GM12878 (cell line): ENCODE results near the gene PRKACG. TPM values are rescaled to one million over a fixed set of nuclear protein-coding genes. Genes with fewer than 3 reads are reported as not detected.

ENCODE experiments used
- ATAC-seq: fragments of 200-7000 bp; cut with Tn5 transposase; 3 replicates; pipeline ENCODE4 v1.9.1; 2020; ENCODE audit warnings: mild to moderate bottlenecking, moderate library complexity
- BruUV-seq: library from RNA; stranded (reverse); fragments of 400-500 nt; replicated peaks from 2 replicates; lab custom pipeline; 2021; lab: Mats Ljungman, UMichigan
- CTCF ChIA-PET: fragments of 300-600 bp; sonication (Branson Sonifier 250); formaldehyde crosslinking; extraction: SDS; loops from one replicate; lab custom pipeline; 2021; ENCODE audit warnings: inconsistent platforms; lab: Yijun Ruan, JAX
- POLR2A ChIA-PET: fragments of 350-600 bp; formaldehyde crosslinking; extraction: SDS; loops from one replicate; lab custom pipeline; 2021; ENCODE audit warnings: inconsistent platforms; lab: Charles Lee
- RAD21 ChIA-PET: fragments of 300-600 bp; sonication (Branson Sonifier 250); formaldehyde crosslinking; loops from one replicate; lab custom pipeline; 2023; ENCODE audit warnings: antibody characterized with exemption; ENCODE audit not compliant: unreplicated experiment; lab: Charles Lee
- SMC1A ChIA-PET: fragments of 300-600 bp; sonication (Branson Sonifier 250); formaldehyde crosslinking; loops from one replicate; lab custom pipeline; 2023; ENCODE audit not compliant: unreplicated experiment, uncharacterized antibody; lab: Charles Lee
- DNase-seq: peaks from one replicate; pipeline ENCODE4 v3.0.0-alpha.2; 2011; ENCODE audit warnings: low read depth, low spot score
- FAIRE-seq: peaks from 3 replicates; lab custom pipeline; 2011; peaks lifted over from hg19 to GRCh38; lab: Jason Lieb, UNC
- H2AFZ ChIP-seq: 2 replicates; pipeline ENCODE4 v1.6.0; 2011; ENCODE audit warnings: low read depth, low read length, control low read depth; ENCODE audit not compliant: control insufficient read depth
- H3K27ac ChIP-seq: 2 replicates; pipeline ENCODE4 v1.5.1; 2011; ENCODE audit warnings: control low read depth; ENCODE audit not compliant: control insufficient read depth, insufficient read depth
- H3K27me3 ChIP-seq, 2 experiments: replicated peaks in 1 of 2; 2 replicates each; pipeline versions ENCODE4 v1.6.0 to v1.6.1; 2011; ENCODE audit warnings: low read length in 1 of 2; ENCODE audit not compliant: control insufficient read depth in 2 of 2, insufficient read depth in 2 of 2
- H3K36me3 ChIP-seq, 2 experiments: 2 replicates each; pipeline ENCODE4 v1.5.1; 2011; ENCODE audit warnings: low read length in 1 of 2; ENCODE audit not compliant: control insufficient read depth in 2 of 2, insufficient read depth in 2 of 2
- H3K4me1 ChIP-seq: 2 replicates; pipeline ENCODE4 v1.6.1; 2011; ENCODE audit warnings: mild to moderate bottlenecking, low read length, moderate library complexity, mixed read lengths; ENCODE audit not compliant: control insufficient read depth, insufficient read depth
- H3K4me2 ChIP-seq: 2 replicates; pipeline ENCODE4 v1.6.0; 2011; ENCODE audit warnings: control low read depth; ENCODE audit not compliant: control insufficient read depth, insufficient read depth
- H3K4me3 ChIP-seq: fragments of 200-600 bp; sonication (generic); 2 replicates; pipeline ENCODE4 v1.5.1; 2016
- H3K79me2 ChIP-seq: 2 replicates; pipeline ENCODE4 v1.6.0; 2011; ENCODE audit warnings: low read length; ENCODE audit not compliant: control insufficient read depth, insufficient read depth
- H3K9ac ChIP-seq: 2 replicates; pipeline ENCODE4 v1.8.0; 2011; ENCODE audit warnings: low read length, control low read depth, mixed read lengths; ENCODE audit not compliant: control insufficient read depth, insufficient read depth
- H3K9me3 ChIP-seq: replicated peaks from 3 replicates; pipeline ENCODE4 v1.5.1; 2011; ENCODE audit warnings: mild to moderate bottlenecking, low read length; ENCODE audit not compliant: control insufficient read depth, insufficient read depth
- H4K20me1 ChIP-seq: 2 replicates; pipeline ENCODE4 v1.6.0; 2011; ENCODE audit not compliant: control insufficient read depth, insufficient read depth
- CHD1 ChIP-seq: IDR thresholded peaks from 2 replicates; pipeline ENCODE4 v1.6.1; 2012; ENCODE audit warnings: low read depth, low read length, improper control_type of control experiment
- EED ChIP-seq: sonication (generic); IDR thresholded peaks from 2 replicates; pipeline ENCODE4 v1.6.1; 2016; ENCODE audit warnings: antibody characterized with exemption, low read depth
- RAD51 ChIP-seq: fragments of 450-650 bp; IDR thresholded peaks from 2 replicates; pipeline ENCODE4 v1.6.1; 2016; ENCODE audit warnings: moderate library complexity, mild to moderate bottlenecking, inconsistent platforms
- RELA ChIP-seq: fragments of 450-650 bp; IDR thresholded peaks from 2 replicates; pipeline ENCODE4 v1.8.0; 2014; ENCODE audit warnings: borderline replicate concordance; ENCODE audit not compliant: partially characterized antibody
- SREBF1 ChIP-seq: IDR thresholded peaks from 2 replicates; pipeline ENCODE4 v1.6.1; 2012; ENCODE audit warnings: mild to moderate bottlenecking, low read length
- STAT3 ChIP-seq: IDR thresholded peaks from 2 replicates; pipeline ENCODE4 v1.6.1; 2011; ENCODE audit warnings: low read depth, low read length, improper control_type of control experiment
- ZNF274 ChIP-seq: IDR thresholded peaks from one replicate; pipeline ENCODE4 v1.8.0; 2011; ENCODE audit not compliant: insufficient read length, insufficient read depth
- WGBS: methylation state at CpG from one replicate; pipeline ENCODE4 v1.1.6; 2016; ENCODE audit warnings: low lambda C conversion rate; ENCODE audit not compliant: insufficient replicate concordance, insufficient coverage; ENCODE audit errors: missing lambda C conversion rate; 5-methylcytosine and 5-hydroxymethylcytosine counted together
- in situ Hi-C: fragments of 300-500 bp; cut with MboI; formaldehyde crosslinking; loops from 9 replicates; pipeline ENCODE4 v1.14.3; 2018; ENCODE audit warnings: mixed read lengths
- intact Hi-C: fragments of 100-400 bp; cut with micrococcal nuclease; formaldehyde crosslinking; loops from one replicate; pipeline ENCODE4 v1.14.2; 2022; ENCODE audit not compliant: unreplicated experiment
- polyA plus RNA-seq, 11 experiments: library from polyadenylated mRNA; depleted of rRNA in 4 of 11; unstranded in 6 of 11; stranded (reverse) in 5 of 11; fragments of >200 nt; fragmentation: Nextera tagmentation in 4 of 11; fragmentation: Illumina TruSeq in 1 of 11; extraction: Ambion mirVana in 4 of 11; extraction: Trizol in 1 of 11; gene quantifications; 1 replicate in 1 of 11; 2 replicates in 10 of 11; pipeline versions ENCODE4 v1.2.1 to v1.2.3, GENCODE V29; 2011 to 2016; ENCODE audit warnings: inconsistent platforms in 2 of 11, missing spikeins in 2 of 11, low read depth in 1 of 11
- total RNA-seq, 4 experiments: library from RNA; depleted of rRNA in 3 of 4; stranded (reverse); fragments of >200 nt in 3 of 4; fragmentation: Illumina TruSeq in 1 of 4; extraction: Trizol in 1 of 4; gene quantifications; 2 replicates each; pipeline versions ENCODE4 v1.2.1 to v1.2.3, GENCODE V29; 2013 to 2021
- TF ChIP-seq, protein P1 (sequence below): IDR thresholded peaks from 2 replicates; pipeline ENCODE4 v1.6.1; 2012; ENCODE audit warnings: low read depth, low read length, improper control_type of control experiment

PRKACG gene
- total and polyA plus RNA-seq, 10 of the 15 experiments (the other 5 are each of a cell fraction or from before 2014, with no cell fraction given), result not detected

DNA sequence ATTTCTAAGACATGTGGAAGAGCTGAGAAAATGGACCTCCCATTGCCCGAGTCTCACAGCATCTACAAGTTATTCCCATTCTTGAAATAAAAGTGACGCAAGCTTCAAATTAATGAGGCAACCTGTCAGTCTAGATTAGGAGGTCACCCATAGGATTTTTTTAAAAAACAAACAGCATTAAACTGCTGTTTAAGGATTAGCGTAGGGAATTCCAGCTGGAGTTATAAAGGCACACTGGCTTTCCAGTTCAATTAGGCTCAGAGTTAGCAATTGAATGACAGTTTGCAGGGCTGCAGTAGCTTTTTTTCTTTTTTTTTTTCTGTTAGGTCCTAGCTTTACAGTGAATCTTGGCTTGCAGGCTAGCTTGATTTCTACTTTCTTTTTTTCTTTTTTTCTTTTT, 16.2 kb downstream of the PRKACG start:
- H3K4me3 ChIP-seq, result no peak overlapping the region
- TF ChIP-seq EED, result no peak
- TF ChIP-seq RAD51, result no peak
- TF ChIP-seq CHD1, result no peak
- TF ChIP-seq ZNF274, result no peak
- TF ChIP-seq, all 136 proteins: peak for 0
- RAD21 ChIA-PET, result interaction anchor here (0.8 to 3.1 kb wide), 11 partner anchors 13 to 430 kb away, joined by 3 to 44 read pairs (median 4); a partner anchor contains a TSS
- BruUV-seq, result no TSS peak
- Histone ChIP-seq H2AFZ (no peak overlapping the region), H3K4me1 (peaks cover 11% of the 10 kb centered on the region), H3K36me3 (no peaks in the 10 kb centered on the region), H4K20me1 (no peaks in the 10 kb centered on the region), H3K9ac (no peak overlapping the region), H3K27me3 (no peaks in the 10 kb centered on the region), H3K27ac (no peak overlapping the region), H3K9me3 (no peaks in the 10 kb centered on the region), H3K79me2 (no peaks in the 10 kb centered on the region), H3K4me2 (no peak overlapping the region)
- 97% methylated on average over 3 of the region's 3 CpGs for WGBS
- FAIRE-seq, result no peak
- ATAC-seq, result no peak
- no peak for DNase-seq
- intact Hi-C loops, result loop anchor here (2.0 to 5.0 kb wide), 7 partner anchors 45 to 313 kb away; partner anchors contain the start of gene PIP5K1B
- POLR2A ChIA-PET, result interaction anchor here (0.6 kb wide), 1 partner anchor 61 kb away, joined by 3 read pairs; no protein-coding TSS in a partner anchor
- in situ Hi-C loops, result loop anchor here (10.0 kb wide), 1 partner anchor 293 kb away; the partner anchor contains the start of gene PIP5K1B
- SMC1A ChIA-PET, result interaction anchor here (0.6 to 3.4 kb wide), 13 partner anchors 14 to 414 kb away, joined by 3 to 21 read pairs (median 3); no protein-coding TSS in a partner anchor
- CTCF ChIA-PET, result interaction anchor here (0.7 to 4.4 kb wide), 17 partner anchors 12 to 416 kb away, joined by 3 to 39 read pairs (median 3); partner anchors contain the start of genes FXN and PIP5K1B

DNA sequence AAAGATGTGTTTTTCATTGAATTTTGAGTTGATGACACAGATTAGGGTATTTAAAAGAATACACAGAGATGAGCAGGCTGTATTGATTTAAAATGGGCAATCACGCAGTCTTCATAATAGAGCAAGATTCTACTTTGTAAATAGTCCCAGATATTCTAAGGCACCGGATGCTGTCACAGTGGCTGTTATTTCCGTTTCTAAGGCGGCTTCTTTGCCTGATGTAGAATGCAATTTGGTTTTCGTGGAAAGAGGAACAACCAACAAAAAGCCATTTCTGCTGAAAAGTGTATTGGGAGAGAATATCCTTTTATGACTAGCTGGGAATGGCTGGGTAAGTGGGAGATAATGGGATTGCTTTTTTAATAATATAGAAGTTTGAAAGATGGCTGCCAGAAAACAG, 17.5 kb downstream of the PRKACG start:
- Histone ChIP-seq H2AFZ (peak overlapping the region; percentile 36), H3K9me3 (no peaks in the 10 kb centered on the region), H3K27me3 (no peaks in the 10 kb centered on the region), H3K36me3 (no peaks in the 10 kb centered on the region), H4K20me1 (no peaks in the 10 kb centered on the region), H3K79me2 (no peaks in the 10 kb centered on the region), H3K4me3 (no peak overlapping the region), H3K27ac (no peak overlapping the region), H3K9ac (no peak overlapping the region), H3K4me2 (no peak overlapping the region)
- DNase-seq, result no peak
- intact Hi-C loops (loop anchor here (5.0 kb wide), 4 partner anchors 79 to 289 kb away; partner anchors contain the start of gene PIP5K1B), in situ Hi-C loops (loop anchor here (10.0 kb wide), 1 partner anchor 292 kb away; the partner anchor contains the start of gene PIP5K1B)
- WGBS, result 49% methylated on average over 5 of the region's 5 CpGs
- ChIA-PET POLR2A (interaction anchor here (0.7 kb wide), 1 partner anchor 124 kb away, joined by 3 read pairs; no protein-coding TSS in a partner anchor), CTCF (interaction anchor here (0.7 to 3.3 kb wide), 8 partner anchors 13 to 415 kb away, joined by 3 to 19 read pairs (median 4); no protein-coding TSS in a partner anchor), SMC1A (interaction anchor here (0.5 to 3.4 kb wide), 9 partner anchors 9 to 268 kb away, joined by 3 to 21 read pairs (median 3); no protein-coding TSS in a partner anchor), RAD21 (interaction anchor here (1.2 to 2.0 kb wide), 4 partner anchors 12 to 429 kb away, joined by 3 to 6 read pairs (median 4); a partner anchor contains a TSS)
- BruUV-seq, result no TSS peak
- FAIRE-seq, result no peak
- TF ChIP-seq RELA (no peak), STAT3 (no peak), SREBF1 (no peak)
- TF ChIP-seq, protein P1, sequence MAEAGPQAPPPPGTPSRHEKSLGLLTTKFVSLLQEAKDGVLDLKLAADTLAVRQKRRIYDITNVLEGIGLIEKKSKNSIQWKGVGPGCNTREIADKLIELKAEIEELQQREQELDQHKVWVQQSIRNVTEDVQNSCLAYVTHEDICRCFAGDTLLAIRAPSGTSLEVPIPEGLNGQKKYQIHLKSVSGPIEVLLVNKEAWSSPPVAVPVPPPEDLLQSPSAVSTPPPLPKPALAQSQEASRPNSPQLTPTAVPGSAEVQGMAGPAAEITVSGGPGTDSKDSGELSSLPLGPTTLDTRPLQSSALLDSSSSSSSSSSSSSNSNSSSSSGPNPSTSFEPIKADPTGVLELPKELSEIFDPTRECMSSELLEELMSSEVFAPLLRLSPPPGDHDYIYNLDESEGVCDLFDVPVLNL, result no peak
- TF ChIP-seq, all 136 proteins: peak for 0
- H3K4me1 ChIP-seq, result peaks cover 11% of the 10 kb centered on the region
- ATAC-seq, result no peak
